ENCODE measurements around the gene MTA3. TPM values are rescaled to one million over a fixed set of nuclear protein-coding genes. Genes with fewer than 3 reads are reported as not detected.

The MTA3 gene
- total and polyA plus RNA-seq, 9 of the 15 experiments (the other 6 are each of a cell fraction or from before 2014, with no cell fraction given), result 12.4 to 39.6 (median 23.5) TPM

DNA sequence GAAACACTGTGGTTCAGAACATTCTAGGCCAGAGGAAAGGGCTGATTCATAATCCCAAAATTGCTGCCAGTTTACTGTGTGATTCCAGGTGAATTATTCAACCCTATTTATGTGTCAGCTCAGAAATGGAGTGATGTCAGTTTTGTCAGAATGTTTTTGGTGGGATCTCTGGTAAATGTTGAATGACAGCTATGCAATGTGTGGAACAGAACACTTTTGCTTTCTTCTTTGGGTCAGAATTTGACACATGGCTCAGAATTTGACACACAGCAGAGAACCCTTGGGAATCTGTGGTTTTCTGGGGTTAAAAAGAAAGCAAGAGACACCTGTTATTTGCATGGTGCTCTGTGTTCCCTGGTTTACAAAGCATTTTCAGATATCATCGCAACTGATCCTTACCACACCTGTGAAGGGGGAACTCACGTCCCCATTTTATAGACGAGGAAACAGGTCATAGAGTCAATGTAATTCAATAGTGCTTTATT lies 1.6 kb upstream of the MTA3 start:
- no peaks in the 10 kb centered on the region for H3K9me1 ChIP-seq (ENCODE audit: control insufficient read depth, insufficient read depth, low read length)
- POLR2A ChIA-PET, result interaction anchor here (1.2 kb wide), 1 partner anchor 15 kb away, joined by 3 read pairs; no protein-coding TSS in a partner anchor
- no peaks in the 10 kb centered on the region for H3K9me3 ChIP-seq (replicated peaks; ENCODE audit: control insufficient read depth, insufficient read depth, low read depth, low read length)
- no peaks in the 10 kb centered on the region for H3K36me3 ChIP-seq (ENCODE audit: control insufficient read depth, insufficient read depth, low read length)
- H3K9ac ChIP-seq (ENCODE audit: insufficient read depth in 1 of 2, low read depth in 2 of 2, low read length in 2 of 2), result no peak overlapping the region
- CTCF ChIA-PET (ENCODE audit: low intra/inter-chr PET ratio), result no interaction called here
- no peak overlapping the region for H2AFZ ChIP-seq (ENCODE audit: low read depth, low read length)
- no peak overlapping the region for H3K27ac ChIP-seq (ENCODE audit: extremely low read depth, low read depth, low read length)
- no peak overlapping the region for H3K4me2 ChIP-seq (ENCODE audit: insufficient read depth, low read length)
- no peaks in the 10 kb centered on the region for H4K20me1 ChIP-seq (replicated peaks; ENCODE audit: control insufficient read depth, insufficient read depth, low read length)
- peaks cover 14% of the 10 kb centered on the region for H3K79me2 ChIP-seq (ENCODE audit: control insufficient read depth, insufficient read depth, low read length)
- no peak for TF ChIP-seq SP2 (IDR thresholded peaks at IDR 0.05; ENCODE audit: extremely low read depth, low read depth, low read length, poor library complexity, severe bottlenecking)
- no peak for TF ChIP-seq CBX1 (IDR thresholded peaks at IDR 0.05; ENCODE audit: low read depth)
- TF ChIP-seq, protein P1, sequence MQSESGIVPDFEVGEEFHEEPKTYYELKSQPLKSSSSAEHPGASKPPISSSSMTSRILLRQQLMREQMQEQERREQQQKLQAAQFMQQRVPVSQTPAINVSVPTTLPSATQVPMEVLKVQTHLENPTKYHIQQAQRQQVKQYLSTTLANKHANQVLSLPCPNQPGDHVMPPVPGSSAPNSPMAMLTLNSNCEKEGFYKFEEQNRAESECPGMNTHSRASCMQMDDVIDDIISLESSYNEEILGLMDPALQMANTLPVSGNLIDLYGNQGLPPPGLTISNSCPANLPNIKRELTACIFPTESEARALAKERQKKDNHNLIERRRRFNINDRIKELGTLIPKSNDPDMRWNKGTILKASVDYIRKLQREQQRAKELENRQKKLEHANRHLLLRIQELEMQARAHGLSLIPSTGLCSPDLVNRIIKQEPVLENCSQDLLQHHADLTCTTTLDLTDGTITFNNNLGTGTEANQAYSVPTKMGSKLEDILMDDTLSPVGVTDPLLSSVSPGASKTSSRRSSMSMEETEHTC (IDR thresholded peaks at IDR 0.05), result no peak
- TF ChIP-seq NR2C2 (CRISPR knock-in tag; IDR thresholded peaks at IDR 0.05), result no peak
- no peak for TF ChIP-seq NR2C2 (tag; IDR thresholded peaks at IDR 0.05)
- intact Hi-C loops (cut with micrococcal nuclease), result no loop called here
- no peak for DNase-seq (ENCODE audit: extremely low read depth in 1 of 4, low spot score in 3 of 4)
- 59% methylated on average over 3 of the region's 3 CpGs for WGBS (ENCODE audit: insufficient coverage, low coverage, missing lambda C conversion rate)
- H3K27me3 ChIP-seq (ENCODE audit: control insufficient read depth in 2 of 2, insufficient read depth in 2 of 2, low read length in 2 of 2), result peaks cover 0 to 10% of the 10 kb centered on the region in 2 experiments; a peak in 2 of 5 replicates
- no peak overlapping the region for H3K4me3 ChIP-seq
- ATAC-seq, result no peak
- peaks cover 6 to 7% of the 10 kb centered on the region in 2 experiments; a peak in 2 of 5 replicates for H3K4me1 ChIP-seq (replicated peaks in 1 of 2; ENCODE audit: control insufficient read depth in 2 of 2, insufficient read depth in 2 of 2, low read length in 2 of 2)
- no TSS peak for BruUV-seq (replicated peaks)
- peak; percentile 6 for FAIRE-seq
- in situ Hi-C loops (cut with MboI), result no loop called here

Measured in K562 (cell line).